G401.6 (cell line): ENCODE results near the gene LYVE1.
"Not testable (repeated sequence)": the region's sequence is repeated elsewhere in the genome, so short reads cannot be mapped to it uniquely, and the experiment has no call there.

Source experiments
- FAIRE-seq: peaks from 2 replicates; lab custom pipeline; 2012; peaks lifted over from hg19 to GRCh38; lab: Jason Lieb, UNC

LYVE1 gene

DNA sequence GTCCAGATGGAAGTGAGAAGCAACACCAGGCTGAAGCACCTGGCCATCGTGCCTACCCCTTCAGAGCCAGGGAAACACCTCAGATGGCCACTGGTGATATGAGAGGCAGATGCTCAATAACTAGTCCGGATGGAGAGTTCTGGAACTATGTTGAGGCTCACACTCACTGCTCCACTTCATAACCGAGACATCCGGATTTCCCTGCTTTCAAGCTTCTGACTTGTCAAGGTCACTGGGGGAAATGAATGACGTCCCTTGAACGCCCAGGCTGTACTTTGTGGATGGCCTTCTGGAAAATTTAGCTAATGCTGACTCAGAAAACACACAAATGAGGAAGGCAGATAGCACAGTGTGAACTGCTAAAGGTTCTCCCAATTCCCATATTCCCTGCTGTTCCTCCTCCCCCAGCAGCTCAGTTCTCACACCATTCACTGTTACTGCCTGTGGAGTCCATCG lies at the start of gene LYVE1:
Gene LYVE1, minus strand, starts transcription at position 180 of the 456 bp plus-strand sequence. Its CDS starts 133 bp downstream, at position 47.
- no peak for FAIRE-seq

GRCh38 chr11:10617551-10617950 lies 49.1 kb upstream of the LYVE1 start:
- FAIRE-seq = no peak

- FAIRE-seq = no peak
These were observed 43.8 kb upstream of the LYVE1 start for GRCh38 chr11:10611979-10612862.

DNA sequence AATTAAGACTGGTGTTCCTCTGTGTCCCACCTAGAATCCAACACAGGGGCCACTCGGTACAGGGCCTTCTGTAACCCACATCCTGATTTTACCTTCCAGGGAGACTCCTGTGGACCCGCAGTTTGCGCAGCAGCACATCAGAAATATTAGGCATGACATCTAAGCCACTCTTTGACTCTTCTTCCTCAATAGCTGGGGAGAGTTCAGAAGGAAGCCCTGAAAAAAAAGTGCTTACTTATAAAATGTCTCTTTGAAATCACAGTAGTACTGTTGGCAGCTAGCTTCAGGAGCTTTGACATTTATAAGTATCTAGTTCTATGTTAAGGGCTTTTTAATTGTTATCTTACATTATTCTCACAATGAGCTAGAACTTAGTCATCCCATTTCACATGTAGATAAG lies 41.2 kb upstream of the LYVE1 start:
- no peak for FAIRE-seq

- no peak for FAIRE-seq
These were observed 40.1 kb upstream of the LYVE1 start for GRCh38 chr11:10608584-10608983.

DNA sequence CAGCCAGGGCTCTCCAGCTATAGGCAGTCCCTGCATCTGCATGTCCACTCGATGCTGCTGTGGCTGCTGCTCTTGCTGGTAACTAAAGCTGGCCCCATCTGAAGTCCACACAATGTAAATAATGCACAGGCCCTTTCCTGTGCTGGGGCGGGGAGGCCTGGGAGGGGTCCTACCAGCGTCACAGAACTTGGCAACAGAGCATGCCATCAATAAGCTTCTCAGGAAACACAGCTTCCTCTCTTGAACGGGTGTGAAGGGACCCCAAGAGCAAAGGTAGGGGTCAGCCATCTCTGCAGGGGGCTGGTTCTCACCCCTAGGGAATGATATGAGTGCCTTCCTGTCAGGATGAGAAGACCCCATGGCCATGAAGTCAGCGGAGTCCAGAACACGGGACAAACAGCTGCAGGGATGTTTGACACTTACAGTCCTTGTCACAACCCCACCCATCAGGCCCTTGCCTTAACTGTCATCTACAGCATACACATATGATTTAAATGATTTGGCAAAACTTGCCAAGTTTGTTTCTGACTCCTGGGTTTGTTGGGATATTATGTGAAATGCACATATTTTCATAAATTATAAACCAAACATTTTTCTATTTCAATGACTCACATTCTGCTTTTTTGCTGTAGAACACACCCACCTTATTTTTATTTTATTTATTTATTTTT lies 39.1 kb upstream of the LYVE1 start:
- FAIRE-seq = no peak

GRCh38 chr11:10606536-10607208 lies 38.2 kb upstream of the LYVE1 start:
- no peak for FAIRE-seq

GRCh38 chr11:10605941-10606381 lies 37.5 kb upstream of the LYVE1 start:
- FAIRE-seq = no peak

DNA sequence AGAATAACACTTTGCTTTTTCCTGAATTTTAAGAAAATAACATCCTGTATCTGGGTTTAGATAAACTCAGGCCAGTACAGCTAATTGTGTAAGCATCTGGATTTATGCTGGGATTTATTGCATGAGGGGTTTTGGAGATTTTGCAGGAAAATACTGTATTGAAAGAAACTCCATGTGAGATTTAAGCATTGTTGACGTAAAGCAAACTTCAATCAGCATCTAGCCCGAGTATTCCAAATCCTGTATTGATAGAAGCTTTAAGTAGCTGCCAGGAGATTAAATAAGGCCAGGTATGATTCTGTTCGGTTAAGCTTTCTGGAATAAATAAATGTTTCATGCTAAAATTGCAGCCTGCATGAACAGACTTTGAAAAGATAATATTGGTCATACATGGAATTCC lies 36.3 kb upstream of the LYVE1 start:
- no peak for FAIRE-seq

DNA sequence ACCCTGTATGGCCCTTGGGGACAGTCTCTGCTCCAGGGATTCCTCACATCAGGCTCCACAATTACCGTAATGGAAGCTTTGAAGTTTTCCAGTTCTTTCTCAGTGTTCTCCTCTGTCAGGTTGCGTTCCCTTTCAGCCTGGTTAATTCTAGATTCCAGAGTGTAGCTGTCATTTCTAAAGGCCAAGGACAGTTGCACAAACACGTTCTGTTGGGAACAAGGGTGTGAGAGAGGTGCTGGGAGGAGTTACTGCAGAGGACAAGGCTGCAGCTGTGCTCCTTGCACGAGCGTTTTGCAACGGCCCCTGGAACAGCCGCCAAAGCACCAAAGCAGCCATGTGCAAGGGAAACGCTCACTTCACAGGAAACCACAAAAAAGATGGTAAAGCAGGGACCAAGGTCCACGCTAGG lies 35.9 kb upstream of the LYVE1 start:
- no peak for FAIRE-seq

- FAIRE-seq = no peak
These were observed 35.3 kb upstream of the LYVE1 start for GRCh38 chr11:10603721-10604297.

DNA sequence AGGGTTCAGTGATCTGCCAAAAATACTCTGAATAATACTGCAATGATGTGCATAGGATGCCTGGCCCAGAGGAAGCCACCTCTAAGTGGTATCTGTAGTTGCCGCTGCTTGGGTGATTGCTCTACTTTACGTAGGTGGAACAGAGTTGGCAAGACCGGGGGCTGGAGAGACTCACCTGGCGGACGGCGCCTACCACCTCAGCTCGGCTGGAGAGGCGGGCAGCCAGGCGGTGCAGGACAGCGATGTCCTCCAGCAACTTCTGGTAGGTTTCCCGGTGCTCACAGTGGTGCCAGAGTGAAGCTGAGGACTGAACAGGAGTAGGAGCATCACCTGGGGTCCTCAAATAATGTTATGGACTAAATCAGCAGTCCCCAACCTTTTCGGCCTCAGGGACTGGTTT lies 34.5 kb upstream of the LYVE1 start:
- FAIRE-seq = no peak

GRCh38 chr11:10602366-10602765 lies 33.9 kb upstream of the LYVE1 start:
- no peak for FAIRE-seq

DNA sequence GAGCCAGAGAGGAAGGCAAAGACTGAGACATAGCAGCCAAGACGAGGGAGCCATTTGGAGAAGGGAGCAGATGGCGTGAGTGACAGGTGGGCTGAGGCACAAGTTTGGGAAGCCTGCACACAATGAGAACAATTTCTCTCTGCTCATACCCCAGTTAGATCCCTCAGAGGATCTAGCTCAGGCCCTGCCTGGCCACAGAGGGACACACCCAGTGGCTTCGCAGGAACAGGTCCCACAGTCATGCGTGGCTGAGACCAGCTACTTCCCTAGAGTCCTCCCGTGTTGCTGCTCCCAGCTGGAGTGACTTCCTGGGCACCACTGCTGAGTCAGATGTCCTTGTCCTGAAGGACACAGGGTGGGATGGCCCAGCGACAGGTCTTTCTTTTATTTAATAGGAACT lies 33.4 kb upstream of the LYVE1 start:
- FAIRE-seq = no peak

DNA sequence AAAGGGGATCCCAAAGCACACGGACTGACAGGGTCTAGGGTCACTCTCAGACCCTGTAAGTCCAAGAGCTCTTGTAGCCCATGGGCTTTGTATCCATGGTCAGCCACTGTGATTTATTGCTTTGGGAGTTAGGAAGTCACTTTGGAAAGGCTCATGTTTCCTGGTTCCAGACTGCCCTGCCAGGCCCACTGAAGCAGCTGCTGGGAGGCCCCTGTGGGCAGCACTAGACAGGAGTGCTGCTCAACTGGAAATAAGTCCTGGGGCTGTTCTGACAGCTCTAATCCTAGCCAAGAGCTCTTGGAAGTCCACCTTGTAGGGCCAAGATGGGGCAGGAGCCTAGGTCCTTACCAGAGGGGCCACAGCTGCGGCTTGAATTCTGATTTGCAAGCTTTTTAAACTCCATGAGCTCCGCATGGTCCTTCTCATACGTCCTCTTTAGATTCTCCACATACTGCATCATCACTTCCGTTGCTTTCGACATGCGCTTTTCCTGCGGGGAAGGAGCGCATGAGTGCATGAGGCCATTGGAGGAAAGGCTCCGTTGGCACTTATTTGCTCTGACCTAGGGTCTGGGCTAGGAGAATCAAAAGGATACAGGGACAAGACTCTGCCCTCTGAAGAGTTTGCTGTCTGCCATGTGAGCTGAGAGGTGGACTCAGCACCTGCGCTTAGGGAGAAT lies 32.2 kb upstream of the LYVE1 start:
- no peak for FAIRE-seq

DNA sequence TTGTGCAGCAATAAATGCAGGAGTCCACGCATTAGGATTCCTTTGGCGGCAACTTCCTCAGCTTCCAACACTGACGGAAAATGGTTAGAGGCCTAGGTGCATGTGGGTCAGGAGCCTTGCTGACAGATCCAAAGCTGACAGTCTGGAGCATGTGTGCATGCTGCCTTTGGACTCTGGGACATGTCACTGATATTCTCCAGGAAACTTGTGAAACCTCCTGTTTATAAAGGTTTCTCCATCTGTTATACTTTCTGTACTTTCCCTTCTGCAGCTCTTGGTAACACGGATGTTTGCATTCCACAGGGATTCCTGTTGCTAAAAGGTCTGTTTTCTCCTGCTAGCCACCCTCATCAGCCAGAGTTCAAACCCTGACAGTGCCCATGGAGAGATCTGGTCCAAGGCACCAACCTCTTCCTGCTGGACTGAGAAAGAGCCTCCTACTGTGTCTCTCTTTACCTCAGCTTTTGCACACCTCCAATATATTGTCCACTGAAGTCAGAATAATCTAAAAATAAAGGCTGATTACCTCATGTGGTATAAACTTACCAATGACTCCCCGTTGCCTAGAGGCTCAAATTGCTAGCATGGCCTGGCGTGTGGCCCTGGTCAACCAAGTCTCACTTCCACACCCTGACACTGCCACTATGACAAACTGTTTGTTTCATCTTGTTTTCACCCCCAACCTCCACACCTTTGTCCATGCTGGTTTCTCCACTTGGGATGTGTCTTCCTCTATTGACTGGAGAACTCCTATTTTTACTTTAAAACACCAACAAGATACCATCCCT lies 31.1 kb upstream of the LYVE1 start:
- FAIRE-seq = no peak

DNA sequence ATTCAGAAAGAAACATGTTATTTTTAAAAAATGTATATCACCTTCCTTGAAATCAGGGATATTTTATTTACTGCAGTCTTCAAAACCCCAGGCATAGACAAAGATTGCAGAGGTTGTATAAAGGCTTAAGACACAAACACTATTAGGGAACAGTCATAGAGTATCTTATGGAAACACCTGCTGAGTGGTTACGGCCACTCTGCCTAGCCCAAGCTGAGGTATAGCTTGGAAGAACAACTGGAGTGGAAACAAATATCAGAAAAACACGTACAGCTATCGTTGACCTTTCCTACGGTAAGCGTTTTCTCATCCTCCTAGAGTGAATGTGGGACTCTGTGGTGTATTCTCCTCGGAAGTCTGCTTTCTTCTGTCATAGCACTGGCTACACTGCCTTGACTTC lies 30.4 kb upstream of the LYVE1 start:
- no peak for FAIRE-seq

GRCh38 chr11:10597877-10598351 lies 29.4 kb upstream of the LYVE1 start:
- no peak for FAIRE-seq

- FAIRE-seq = not testable (repeated sequence)
These were observed 27.4 kb upstream of the LYVE1 start for GRCh38 chr11:10595840-10596239.

- no peak for FAIRE-seq
These were observed 25.9 kb upstream of the LYVE1 start for GRCh38 chr11:10594407-10594806.

- FAIRE-seq = no peak
These were observed 23.9 kb upstream of the LYVE1 start for GRCh38 chr11:10592331-10592730.
